ENCODE measurements around the gene NANS.

NANS gene

DNA sequence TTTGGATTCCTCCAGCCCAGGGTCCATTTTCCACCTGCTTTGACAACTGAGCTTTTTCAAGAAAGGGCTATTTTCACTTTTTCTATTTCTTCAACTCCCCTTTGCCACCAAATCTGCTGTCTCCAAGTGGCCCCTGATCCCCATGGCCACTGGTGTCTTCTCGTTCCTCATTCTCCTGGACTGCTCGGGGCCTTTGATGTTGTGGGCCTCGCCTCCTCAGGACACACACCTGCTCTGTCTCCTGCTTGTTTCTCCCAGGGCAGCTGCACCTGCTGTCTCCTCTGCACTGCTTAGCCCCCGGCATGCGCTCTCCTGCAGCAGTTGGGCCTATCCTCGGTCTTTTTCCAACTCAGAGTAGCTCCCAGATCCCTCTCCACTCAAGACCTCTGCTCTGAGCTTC is 16.3 kb upstream of the NANS start:
- no peak overlapping the region for H3K27ac ChIP-seq (ENCODE audit: low read length)
- no peaks in the 10 kb centered on the region for H3K9me3 ChIP-seq (ENCODE audit: control insufficient read depth in 1 of 2, low read length in 2 of 2)
- H3K4me1 ChIP-seq (ENCODE audit: control insufficient read depth in 1 of 2, insufficient read depth in 2 of 2, low read length in 2 of 2) = no peaks in the 10 kb centered on the region
- no peak overlapping the region for H3K4me3 ChIP-seq (ENCODE audit: low read depth in 1 of 2, low read length in 2 of 2)
- no peaks in the 10 kb centered on the region for H3K27me3 ChIP-seq (ENCODE audit: low read depth, low read length)
- H3K36me3 ChIP-seq (ENCODE audit: control insufficient read depth in 1 of 2, insufficient read depth in 2 of 2, low read length in 2 of 2) = no peaks in the 10 kb centered on the region

DNA sequence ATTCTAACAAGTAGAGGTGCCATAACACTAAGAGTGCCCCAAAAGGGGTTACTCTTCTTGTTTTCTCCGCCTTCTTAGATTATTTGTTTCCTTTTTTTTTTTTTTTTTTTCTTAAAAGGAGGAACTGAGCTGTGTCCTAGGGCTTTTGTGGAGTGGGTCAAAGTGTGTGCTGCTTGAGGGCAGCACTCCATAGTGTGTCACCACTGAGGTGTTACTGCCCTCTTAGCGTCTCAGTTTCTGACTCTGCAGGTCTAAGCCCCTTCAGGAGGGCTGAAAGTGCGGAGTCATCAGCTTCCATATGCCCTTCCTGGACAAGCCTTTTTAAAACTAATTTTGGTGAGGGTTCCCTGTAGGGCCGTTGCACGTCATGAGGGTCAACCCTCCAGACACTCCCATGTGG is 12.6 kb upstream of the NANS start:
- Histone ChIP-seq H3K27ac (ENCODE audit: low read length) (no peak overlapping the region), H3K27me3 (ENCODE audit: low read depth, low read length) (no peaks in the 10 kb centered on the region), H3K4me1 (ENCODE audit: control insufficient read depth in 1 of 2, insufficient read depth in 2 of 2, low read length in 2 of 2) (no peaks in the 10 kb centered on the region), H3K36me3 (ENCODE audit: control insufficient read depth in 1 of 2, insufficient read depth in 2 of 2, low read length in 2 of 2) (no peaks in the 10 kb centered on the region), H3K4me3 (ENCODE audit: low read depth in 1 of 2, low read length in 2 of 2) (no peak overlapping the region), H3K9me3 (ENCODE audit: control insufficient read depth in 1 of 2, low read length in 2 of 2) (no peaks in the 10 kb centered on the region)

- Histone ChIP-seq H3K27me3 (ENCODE audit: low read depth, low read length) (no peaks in the 10 kb centered on the region), H3K4me1 (ENCODE audit: control insufficient read depth in 1 of 2, insufficient read depth in 2 of 2, low read length in 2 of 2) (no peaks in the 10 kb centered on the region), H3K36me3 (ENCODE audit: control insufficient read depth in 1 of 2, insufficient read depth in 2 of 2, low read length in 2 of 2) (no peaks in the 10 kb centered on the region), H3K9me3 (ENCODE audit: control insufficient read depth in 1 of 2, low read length in 2 of 2) (no peaks in the 10 kb centered on the region), H3K27ac (ENCODE audit: low read length) (no peak overlapping the region), H3K4me3 (ENCODE audit: low read depth in 1 of 2, low read length in 2 of 2) (no peak overlapping the region)
Measured at GRCh38 chr9:98045234-98046179, 11.0 kb upstream of the NANS start.

- H3K9me3 ChIP-seq (ENCODE audit: control insufficient read depth in 1 of 2, low read length in 2 of 2) = no peaks in the 10 kb centered on the region
- H3K27ac ChIP-seq (ENCODE audit: low read length) = no peak overlapping the region
- no peak overlapping the region for H3K4me3 ChIP-seq (ENCODE audit: low read depth in 1 of 2, low read length in 2 of 2)
- no peaks in the 10 kb centered on the region for H3K4me1 ChIP-seq (ENCODE audit: control insufficient read depth in 1 of 2, insufficient read depth in 2 of 2, low read length in 2 of 2)
- no peaks in the 10 kb centered on the region for H3K27me3 ChIP-seq (ENCODE audit: low read depth, low read length)
- no peaks in the 10 kb centered on the region for H3K36me3 ChIP-seq (ENCODE audit: control insufficient read depth in 1 of 2, insufficient read depth in 2 of 2, low read length in 2 of 2)
Measured at GRCh38 chr9:98046180-98046543, 10.4 kb upstream of the NANS start.

DNA sequence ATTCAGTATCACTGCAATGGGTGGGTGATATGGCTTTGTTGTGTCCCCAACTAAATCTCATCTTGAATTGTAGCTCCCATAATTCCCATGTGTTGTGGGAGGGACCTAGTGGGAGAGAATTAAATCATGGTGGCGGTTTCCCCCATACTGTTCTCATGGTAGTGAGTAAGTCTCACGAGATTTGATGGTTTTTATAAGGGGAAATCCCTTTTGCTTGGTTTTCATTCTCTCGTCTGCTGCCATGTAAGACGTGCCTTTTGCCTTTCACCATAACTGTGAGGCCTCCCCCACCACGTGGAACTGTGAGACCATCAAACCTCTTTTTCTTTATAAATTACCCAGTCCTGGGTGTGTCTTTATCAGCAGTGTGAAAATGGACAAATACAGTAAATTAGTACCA is 9.5 kb upstream of the NANS start:
- Histone ChIP-seq H3K36me3 (ENCODE audit: control insufficient read depth in 1 of 2, insufficient read depth in 2 of 2, low read length in 2 of 2) (no peaks in the 10 kb centered on the region), H3K4me3 (ENCODE audit: low read depth in 1 of 2, low read length in 2 of 2) (no peak overlapping the region), H3K9me3 (ENCODE audit: control insufficient read depth in 1 of 2, low read length in 2 of 2) (no peaks in the 10 kb centered on the region), H3K27ac (ENCODE audit: low read length) (no peak overlapping the region), H3K27me3 (ENCODE audit: low read depth, low read length) (no peaks in the 10 kb centered on the region), H3K4me1 (ENCODE audit: control insufficient read depth in 1 of 2, insufficient read depth in 2 of 2, low read length in 2 of 2) (no peaks in the 10 kb centered on the region)

DNA sequence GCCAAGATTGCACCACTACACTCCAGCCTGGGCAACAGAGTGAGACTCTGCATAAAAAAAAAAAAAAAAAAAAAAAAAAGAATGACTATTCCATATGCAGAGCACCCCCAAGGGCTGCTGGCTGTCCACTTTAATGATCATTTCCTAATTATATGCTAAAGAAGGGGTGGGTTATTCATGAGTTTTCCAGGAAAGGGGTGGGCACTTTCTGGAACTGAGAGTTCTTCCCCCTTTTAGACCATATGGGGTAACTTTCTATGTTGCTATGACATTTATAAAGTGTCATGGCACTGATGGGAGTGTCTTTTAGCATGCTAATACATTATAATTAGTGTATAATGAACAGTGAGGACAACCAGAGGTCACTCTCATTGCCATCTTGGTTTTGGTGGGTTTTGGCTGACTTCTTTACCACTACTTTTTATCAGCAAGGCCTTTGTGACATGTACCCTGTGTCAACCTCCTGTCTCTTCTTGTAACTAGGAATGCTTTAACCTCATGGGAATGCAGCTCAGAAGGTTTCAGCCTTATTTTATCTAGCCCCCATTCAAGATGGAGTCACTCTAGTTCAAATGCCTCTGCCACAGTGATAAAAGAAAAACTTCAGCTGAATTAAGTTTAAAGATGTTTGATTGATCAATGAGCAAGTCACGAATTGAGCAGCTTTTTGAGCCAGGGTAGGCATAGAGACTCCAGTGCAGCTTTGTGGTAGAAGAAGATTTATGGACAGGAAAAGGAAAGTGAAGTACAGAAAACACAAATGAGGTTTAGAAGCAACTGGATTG is 7.1 kb upstream of the NANS start:
- Histone ChIP-seq H3K27ac (ENCODE audit: low read length) (no peak overlapping the region), H3K4me1 (ENCODE audit: control insufficient read depth in 1 of 2, insufficient read depth in 2 of 2, low read length in 2 of 2) (no peaks in the 10 kb centered on the region), H3K9me3 (ENCODE audit: control insufficient read depth in 1 of 2, low read length in 2 of 2) (no peaks in the 10 kb centered on the region), H3K4me3 (ENCODE audit: low read depth in 1 of 2, low read length in 2 of 2) (no peak overlapping the region), H3K27me3 (ENCODE audit: low read depth, low read length) (no peaks in the 10 kb centered on the region), H3K36me3 (ENCODE audit: control insufficient read depth in 1 of 2, insufficient read depth in 2 of 2, low read length in 2 of 2) (no peaks in the 10 kb centered on the region)

- H3K27me3 ChIP-seq (ENCODE audit: low read depth, low read length) = no peaks in the 10 kb centered on the region
- H3K4me1 ChIP-seq (ENCODE audit: control insufficient read depth in 1 of 2, insufficient read depth in 2 of 2, low read length in 2 of 2) = no peaks in the 10 kb centered on the region
- no peaks in the 10 kb centered on the region for H3K9me3 ChIP-seq (ENCODE audit: control insufficient read depth in 1 of 2, low read length in 2 of 2)
- no peak overlapping the region for H3K27ac ChIP-seq (ENCODE audit: low read length)
- no peak overlapping the region for H3K4me3 ChIP-seq (ENCODE audit: low read depth in 1 of 2, low read length in 2 of 2)
- no peaks in the 10 kb centered on the region for H3K36me3 ChIP-seq (ENCODE audit: control insufficient read depth in 1 of 2, insufficient read depth in 2 of 2, low read length in 2 of 2)
Measured at GRCh38 chr9:98050351-98050750, 6.2 kb upstream of the NANS start.

DNA sequence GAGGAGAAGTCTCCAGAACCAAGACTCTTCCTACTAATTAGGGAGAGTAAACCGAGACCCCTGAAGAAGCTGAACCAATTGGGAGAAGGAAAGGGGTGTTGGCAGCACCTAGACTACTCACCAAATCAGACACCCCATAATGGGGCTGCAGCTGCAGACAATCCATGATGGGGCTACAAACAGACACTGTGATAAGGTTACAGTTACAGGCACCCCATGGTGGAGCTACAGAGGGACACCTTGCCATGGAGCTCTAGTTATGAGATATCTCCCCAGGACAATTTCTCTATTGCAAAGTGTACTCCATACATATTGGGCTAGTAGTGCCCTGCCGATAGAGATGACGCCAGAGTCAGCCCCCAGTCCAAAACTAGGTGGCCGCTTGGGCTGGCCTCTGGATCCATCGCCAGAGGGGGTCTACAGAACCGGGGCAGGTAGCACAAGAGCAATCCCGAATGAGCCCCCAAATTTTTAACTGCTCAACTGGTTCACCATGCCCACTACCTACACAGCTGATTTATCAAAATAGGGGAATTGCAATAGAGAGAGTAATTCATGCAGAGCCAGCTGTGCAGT is 2.1 kb upstream of the NANS start:
- no peaks in the 10 kb centered on the region for H3K36me3 ChIP-seq (ENCODE audit: control insufficient read depth in 1 of 2, insufficient read depth in 2 of 2, low read length in 2 of 2)
- peaks cover 0 to 14% of the 10 kb centered on the region in 2 donors for H3K4me1 ChIP-seq (ENCODE audit: control insufficient read depth in 1 of 2, insufficient read depth in 2 of 2, low read length in 2 of 2)
- no peak overlapping the region for H3K27ac ChIP-seq (ENCODE audit: low read length)
- H3K4me3 ChIP-seq (ENCODE audit: low read depth in 1 of 2, low read length in 2 of 2) = no peak overlapping the region
- H3K9me3 ChIP-seq (ENCODE audit: control insufficient read depth in 1 of 2, low read length in 2 of 2) = no peaks in the 10 kb centered on the region
- H3K27me3 ChIP-seq (ENCODE audit: low read depth, low read length) = no peaks in the 10 kb centered on the region

- Histone ChIP-seq H3K36me3 (ENCODE audit: control insufficient read depth in 1 of 2, insufficient read depth in 2 of 2, low read length in 2 of 2) (peaks cover 5% of the 10 kb centered on the region in 2 donors), H3K27ac (ENCODE audit: low read length) (peak overlapping the region; percentile 96), H3K4me1 (ENCODE audit: control insufficient read depth in 1 of 2, insufficient read depth in 2 of 2, low read length in 2 of 2) (peaks cover 0 to 14% of the 10 kb centered on the region in 2 donors), H3K9me3 (ENCODE audit: control insufficient read depth in 1 of 2, low read length in 2 of 2) (no peaks in the 10 kb centered on the region), H3K27me3 (ENCODE audit: low read depth, low read length) (no peaks in the 10 kb centered on the region), H3K4me3 (ENCODE audit: low read depth in 1 of 2, low read length in 2 of 2) (peak overlapping the region; percentile 57 to 92)
Measured at GRCh38 chr9:98057138-98057799, 737 bp downstream of the NANS start.

GRCh38 chr9:98062161-98062560 is 5.6 kb downstream of the NANS start:
- no peak overlapping the region for H3K4me3 ChIP-seq (ENCODE audit: low read depth in 1 of 2, low read length in 2 of 2)
- H3K4me1 ChIP-seq (ENCODE audit: control insufficient read depth in 1 of 2, insufficient read depth in 2 of 2, low read length in 2 of 2) = peaks cover 0 to 14% of the 10 kb centered on the region in 2 donors
- H3K27ac ChIP-seq (ENCODE audit: low read length) = no peak overlapping the region
- H3K27me3 ChIP-seq (ENCODE audit: low read depth, low read length) = no peaks in the 10 kb centered on the region
- peaks cover 18 to 25% of the 10 kb centered on the region in 2 donors for H3K36me3 ChIP-seq (ENCODE audit: control insufficient read depth in 1 of 2, insufficient read depth in 2 of 2, low read length in 2 of 2)
- H3K9me3 ChIP-seq (ENCODE audit: control insufficient read depth in 1 of 2, low read length in 2 of 2) = no peaks in the 10 kb centered on the region
